Raji (cell line): Measurements from ENCODE around the gene SCGB1C2.

Source experiments
- POLR2A ChIP-seq: IDR thresholded peaks from 2 replicates; pipeline ENCODE4 v1.6.1; 2011; ENCODE audit warnings: low read depth, low read length, control low read depth; ENCODE audit not compliant: insufficient read depth

Gene SCGB1C2

DNA sequence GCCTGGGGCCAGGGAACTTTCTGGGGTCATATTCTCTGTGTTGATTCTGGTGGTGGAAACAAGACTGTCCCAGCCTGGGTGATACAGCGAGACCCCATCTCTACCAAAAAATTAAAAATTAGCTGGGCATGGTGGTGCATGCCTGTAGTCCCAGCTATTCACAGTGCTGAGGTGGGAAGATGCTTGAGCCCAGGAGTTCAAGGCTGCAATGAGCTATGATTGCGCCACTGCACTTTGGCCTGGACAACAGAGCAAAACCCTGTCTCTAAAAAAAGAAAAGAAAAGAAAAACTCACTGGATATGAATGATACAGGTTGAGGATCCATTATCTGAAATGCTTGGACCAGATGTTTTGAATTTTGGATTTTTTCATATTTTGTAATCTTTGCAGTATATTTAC lies 13.6 kb downstream of the SCGB1C2 start:
- TF ChIP-seq POLR2A: no peak

DNA sequence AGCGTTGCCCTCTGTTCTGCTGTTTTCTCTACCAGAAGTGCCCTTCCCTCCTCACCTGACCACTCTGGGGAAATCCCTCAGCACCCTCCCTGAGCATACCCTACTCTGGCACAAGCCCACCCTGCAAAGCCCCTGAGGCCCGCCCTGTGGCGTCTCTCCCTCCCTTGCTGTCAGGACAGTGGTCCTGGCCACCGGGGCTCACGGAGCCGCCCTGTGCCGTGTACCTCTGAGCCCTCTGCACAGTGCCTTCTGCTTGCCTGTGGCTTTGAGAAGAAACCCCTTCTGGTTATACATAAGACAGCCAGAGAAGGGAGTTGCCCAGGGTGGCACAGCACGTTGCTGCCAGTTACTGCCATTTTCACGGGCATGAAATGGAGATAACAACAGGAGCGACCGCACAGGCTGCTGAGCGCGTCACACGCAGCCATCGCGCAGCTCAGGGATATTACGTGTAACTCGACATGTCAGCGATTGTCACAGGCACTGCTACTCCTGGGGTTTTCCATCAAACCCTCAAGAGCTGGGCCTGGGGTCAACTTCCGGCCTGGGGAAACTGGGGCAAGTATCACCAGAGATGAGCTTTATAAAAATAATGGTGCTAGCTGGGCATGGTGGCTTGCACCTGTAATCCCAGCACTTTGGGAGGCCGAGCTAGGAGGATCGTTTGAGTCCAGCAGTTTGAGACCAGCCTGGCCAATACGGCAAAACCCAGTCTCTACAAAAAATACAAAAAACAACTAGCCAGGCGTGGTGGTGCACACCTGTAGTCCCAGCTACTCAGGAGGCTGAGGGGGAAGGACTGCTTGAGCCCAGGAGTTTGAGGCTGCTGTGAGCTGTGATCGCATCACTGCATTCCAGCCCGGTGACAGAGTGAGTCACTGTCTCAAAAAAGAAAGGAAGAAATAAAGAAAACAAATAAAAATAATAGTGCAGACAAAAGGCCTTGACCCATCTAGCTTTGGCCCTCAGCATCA lies 14.8 kb downstream of the SCGB1C2 start:
- TF ChIP-seq POLR2A: no peak

DNA sequence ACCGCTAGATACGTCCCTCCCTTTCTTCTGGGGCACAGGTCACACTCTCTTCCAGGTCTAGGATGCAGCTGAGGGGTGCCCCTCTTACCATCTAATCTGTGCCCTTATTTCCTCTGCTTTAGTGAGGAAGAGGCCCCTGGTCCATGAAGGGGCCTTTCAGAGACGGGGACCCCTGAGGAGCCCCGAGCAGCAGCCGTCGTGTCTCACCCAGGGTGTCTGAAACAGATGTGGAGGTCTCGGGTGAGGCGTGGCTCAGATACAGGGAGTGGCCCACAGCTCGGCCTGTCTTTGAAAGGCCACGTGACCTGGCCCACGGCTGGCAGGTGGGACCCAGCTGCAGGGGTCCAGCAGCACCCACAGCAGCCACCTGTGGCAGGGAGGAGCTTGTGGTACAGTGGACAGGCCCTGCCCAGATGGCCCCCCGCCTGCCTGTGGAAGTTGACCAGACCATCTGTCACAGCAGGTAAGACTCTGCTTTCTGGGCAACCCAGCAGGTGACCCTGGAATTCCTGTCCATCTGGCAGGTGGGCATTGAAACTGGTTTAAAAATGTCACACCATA lies 15.6 kb downstream of the SCGB1C2 start:
- TF ChIP-seq POLR2A: no peak

DNA sequence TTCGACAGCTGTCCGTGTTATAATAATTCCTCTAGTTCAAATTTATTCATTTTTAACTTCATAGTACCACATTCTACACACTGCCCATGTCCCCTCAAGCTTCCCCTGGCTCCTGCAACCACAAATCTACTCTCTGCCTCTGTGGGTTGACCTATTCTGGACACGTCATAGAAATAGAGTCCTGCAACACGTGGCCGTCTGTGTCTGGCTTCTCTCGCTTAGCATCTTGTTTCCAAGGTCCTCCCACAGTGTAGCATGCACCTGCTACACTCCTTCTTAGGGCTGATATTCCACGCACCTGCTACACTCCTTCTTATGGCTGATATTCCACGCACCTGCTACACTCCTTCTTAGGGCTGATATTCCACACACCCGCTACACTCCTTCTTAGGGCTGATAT lies 16.5 kb downstream of the SCGB1C2 start:
- no peak for TF ChIP-seq POLR2A

DNA sequence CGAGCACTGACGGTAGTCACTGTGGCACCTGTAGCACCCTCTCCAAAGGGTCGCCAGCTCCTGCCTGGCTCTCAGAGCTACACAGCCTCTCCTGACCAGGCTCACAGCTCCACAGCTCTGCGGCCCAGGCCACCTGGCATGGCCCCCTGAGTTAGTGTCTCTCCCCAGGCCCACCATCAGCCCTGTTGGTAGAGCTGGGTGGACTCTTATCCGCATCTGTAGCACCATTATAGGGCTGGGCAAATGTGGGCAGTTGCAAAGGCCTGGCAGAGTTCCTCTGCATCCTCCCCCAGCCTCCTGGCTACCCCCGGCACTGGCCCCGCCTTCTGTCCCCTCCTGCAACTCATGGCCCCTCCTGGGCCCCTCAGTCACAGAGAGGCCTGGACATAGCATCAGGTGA lies 18.2 kb downstream of the SCGB1C2 start:
- no peak for TF ChIP-seq POLR2A

DNA sequence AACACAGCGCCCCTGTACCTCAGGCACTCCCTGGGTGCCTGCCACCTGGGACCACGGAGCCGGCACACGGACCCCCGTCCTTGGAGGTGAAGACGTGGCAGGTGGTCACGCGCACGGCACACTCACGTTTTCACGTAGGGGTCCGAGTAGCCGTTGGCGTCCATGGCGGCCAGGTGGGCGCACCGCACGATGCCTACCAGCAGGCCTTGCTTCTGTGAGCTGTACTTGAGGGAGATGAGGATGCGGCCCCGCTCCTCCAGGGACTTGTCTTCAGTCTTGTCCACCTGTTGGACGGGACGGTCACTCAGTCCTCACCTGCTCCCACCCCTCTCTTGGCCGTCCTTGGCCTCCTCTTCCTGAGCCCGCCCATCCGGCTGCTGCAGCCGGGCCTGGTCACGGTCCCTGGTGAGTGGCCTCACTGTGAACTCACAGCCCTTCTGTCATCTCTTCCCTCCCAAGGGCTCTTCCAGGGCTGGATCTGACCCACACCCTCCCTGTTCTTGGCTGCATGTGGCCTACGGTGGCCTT lies 18.8 kb downstream of the SCGB1C2 start:
- no peak for TF ChIP-seq POLR2A

DNA sequence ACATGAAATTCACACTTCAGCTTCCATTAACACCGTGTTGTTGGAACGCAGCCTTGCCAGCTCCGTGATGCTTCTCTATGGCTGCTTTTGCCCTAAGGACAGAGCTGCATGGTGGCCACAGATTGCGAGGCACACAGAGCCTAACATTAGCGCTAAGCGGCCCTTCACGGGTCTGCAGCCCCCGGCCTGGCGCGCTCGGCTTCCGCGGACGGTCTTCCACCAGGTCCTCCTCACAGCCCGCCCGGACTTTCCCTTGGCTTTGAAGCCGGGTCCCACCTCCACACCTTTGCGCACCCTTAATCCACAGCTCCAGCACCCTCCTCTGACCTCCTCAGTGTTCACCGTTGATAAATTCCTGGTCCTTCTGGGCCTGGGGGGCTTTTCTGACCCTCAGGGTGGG lies 19.6 kb downstream of the SCGB1C2 start:
- TF ChIP-seq POLR2A: no peak

DNA sequence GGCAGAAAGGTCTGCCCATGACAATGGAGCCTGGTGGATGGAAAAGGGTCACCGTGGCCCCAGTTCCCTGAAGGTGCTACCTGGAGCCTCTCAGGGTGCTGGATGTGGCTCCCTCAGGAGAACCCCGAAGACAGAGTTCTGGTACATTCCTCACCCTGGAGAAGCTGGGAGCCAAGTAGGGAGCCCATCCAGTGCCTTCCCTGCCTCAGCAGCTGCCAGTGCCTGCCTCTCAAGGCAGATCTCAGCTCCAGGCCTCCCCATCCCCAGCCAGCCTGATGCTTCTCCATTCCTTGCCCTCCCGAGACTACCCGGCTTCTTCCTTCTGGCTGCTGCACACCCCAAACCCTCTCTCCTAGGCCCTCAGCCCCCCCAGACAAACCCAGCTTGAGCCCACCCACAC lies 20.5 kb downstream of the SCGB1C2 start:
- TF ChIP-seq POLR2A: no peak

DNA sequence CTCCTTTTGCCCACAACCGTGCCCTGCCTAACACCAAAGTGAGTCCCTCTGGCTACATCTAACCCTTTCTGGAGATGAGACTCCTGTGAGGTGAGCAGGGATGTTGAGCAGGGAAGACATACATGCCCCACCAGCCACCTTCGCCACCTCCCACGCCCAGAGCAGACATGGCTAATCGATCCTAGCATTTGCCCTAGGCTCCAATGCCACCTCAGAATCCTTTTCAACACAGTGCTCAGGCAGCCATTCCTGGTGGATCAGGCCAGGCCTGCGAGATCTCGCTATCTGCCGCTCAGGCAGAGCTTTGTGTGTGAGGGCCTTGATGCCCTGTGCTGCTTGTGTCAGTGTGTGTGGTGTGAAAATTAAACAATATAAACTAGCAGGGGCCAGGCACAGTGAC lies 21.0 kb downstream of the SCGB1C2 start:
- no peak for TF ChIP-seq POLR2A

DNA sequence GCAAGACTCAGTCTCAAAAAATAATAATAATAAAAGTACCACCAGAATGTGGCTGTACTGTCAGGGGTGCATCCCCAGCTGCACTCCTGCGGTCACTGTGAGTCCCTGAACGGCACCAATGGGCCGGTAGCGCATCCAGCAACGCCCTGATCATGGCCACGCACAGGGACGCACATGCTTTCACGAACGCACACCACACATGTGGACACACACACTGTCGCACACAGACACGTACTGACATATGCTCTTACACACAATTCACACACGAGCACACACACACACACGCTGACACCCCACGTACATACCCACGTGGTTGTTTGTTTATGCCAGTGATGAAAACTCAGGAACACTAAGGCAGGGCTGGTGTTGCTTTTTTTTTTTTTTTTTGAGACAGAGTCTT lies 22.2 kb downstream of the SCGB1C2 start:
- no peak for TF ChIP-seq POLR2A

DNA sequence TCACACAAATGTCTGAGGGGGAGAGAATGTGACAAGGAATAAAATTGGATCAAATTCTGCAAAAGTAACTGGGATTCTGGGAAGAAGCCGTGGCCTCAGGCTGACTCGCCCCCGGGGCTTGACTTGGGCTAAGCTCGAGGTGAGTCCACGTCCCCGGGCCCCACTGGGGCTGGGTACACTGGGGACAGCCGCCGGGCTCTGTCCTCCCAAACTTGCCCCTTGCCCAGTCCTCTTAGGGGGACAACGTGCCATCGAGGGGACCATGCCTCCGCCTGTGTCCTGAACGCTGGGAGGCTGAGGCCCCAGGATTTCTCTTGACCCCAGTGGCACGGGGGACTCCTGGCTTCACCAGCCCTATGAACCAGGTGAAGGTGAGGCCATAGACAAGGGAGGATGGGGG lies 23.0 kb downstream of the SCGB1C2 start:
- no peak for TF ChIP-seq POLR2A

DNA sequence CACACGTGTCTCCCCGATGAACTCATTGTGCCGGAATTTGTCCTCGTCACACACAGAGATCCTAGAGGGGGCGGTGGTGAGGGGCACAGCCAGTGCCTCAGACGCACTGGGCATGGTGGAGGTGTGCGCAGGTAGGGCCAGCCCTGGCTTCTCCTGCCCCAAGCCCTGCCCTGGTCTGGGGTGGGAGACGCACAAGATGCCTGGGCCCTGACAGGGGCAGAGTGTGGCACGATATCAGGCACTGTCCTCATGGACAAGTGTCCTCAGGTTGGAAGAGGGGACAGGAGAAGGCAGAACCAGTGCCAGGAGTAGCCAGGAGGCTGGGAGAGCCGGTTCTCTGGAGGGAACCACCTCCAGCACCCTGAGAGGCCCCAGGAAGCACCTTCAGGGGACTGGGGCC lies 24.1 kb downstream of the SCGB1C2 start:
- TF ChIP-seq POLR2A: no peak

DNA sequence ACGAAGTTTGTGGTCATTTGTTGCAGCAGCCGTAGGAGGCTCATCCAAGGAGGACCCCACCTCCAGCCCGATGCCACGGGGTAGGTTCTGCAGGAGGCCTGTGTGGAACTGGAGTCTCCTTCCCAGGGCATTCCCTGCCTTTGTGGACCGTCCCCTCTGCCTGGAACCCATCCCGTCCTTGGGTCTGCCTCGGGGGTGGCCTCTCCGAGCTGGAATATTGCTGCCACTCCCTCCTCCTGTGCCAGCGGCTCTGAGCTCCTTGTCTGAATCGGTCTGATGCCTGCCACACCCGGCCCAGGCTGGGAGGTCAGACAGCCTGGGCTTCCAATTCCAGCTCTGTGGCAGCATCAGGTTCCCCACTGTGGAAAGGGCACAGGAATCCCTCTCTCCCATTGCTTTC lies 25.3 kb downstream of the SCGB1C2 start:
- TF ChIP-seq POLR2A: no peak

DNA sequence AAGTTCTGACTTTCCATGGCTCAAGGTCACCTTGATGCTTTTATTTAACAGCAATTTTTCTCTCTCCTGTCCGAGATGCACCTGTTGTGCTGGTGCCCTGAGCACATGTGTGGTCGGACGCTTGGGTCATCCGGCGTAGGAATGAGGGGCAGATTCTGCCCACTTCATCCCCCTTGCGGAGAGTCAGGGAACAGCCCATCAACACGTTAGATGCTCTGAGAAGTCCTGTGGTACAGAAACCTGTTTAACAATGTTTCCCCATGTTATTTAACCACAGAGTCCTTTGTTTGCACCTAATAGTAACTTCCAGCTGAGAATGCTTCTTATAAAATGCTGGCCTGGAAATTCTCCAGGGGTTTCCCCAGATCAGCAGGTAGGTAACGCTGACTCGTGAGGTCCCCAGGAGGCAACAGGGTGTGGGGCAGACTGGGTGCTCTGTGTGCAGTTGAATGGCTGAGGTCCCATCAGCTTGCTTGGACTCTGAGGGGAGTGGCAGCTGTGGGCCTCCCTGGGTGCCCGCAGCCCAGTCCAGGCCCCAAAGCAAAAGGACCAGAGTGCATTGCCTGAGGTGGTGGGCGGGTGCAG lies 26.2 kb downstream of the SCGB1C2 start:
- no peak for TF ChIP-seq POLR2A

DNA sequence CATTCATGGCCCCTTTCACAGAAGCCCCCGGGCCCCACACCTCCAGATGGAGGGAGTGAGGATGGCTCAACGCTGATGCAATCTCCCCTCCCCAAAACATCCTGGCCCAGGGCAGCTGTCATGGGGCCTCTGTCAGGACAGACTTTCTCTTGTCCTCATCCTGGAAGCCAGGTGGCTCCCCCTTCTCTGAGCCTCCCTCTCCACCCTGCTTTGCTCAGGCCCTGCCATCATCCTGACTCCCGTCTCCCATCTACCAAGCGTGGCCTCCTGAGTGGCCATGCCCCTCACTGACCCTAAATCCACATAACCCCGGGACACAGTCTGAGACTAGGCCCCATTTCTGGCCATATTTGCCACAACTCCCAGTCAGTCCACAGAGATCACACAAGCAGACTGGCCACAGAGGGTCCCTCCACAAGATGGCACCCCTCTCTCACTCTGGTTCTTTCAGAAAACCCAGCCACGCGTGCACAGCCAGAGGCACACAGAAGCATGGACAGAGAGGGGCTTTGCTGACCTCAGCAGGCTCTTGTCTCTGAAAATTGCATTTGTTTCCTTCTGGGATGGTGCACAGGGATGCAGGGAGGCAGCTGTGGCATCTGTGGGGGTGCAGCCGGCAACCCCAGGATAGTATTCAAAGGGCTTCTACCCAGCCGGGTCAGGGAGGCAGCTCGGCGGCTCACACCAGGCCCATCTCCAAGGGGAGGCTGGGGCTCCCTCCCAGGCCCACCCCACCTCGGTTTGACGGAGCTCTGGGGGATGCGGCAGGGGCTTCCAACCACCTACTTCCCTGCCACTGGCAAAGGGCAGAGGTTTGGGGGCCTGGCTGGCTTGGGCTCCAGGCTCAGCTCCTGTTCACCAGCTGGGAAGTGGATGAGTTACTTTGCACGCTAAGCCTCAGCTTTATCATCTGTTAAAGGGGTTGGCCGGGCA lies 27.2 kb downstream of the SCGB1C2 start:
- TF ChIP-seq POLR2A: no peak
